ENCODE measurements around the gene DRAM1. TPM values are rescaled to one million over a fixed set of nuclear protein-coding genes. Genes with fewer than 3 reads are reported as not detected.
A peak's percentile ranks its signal among the peaks of the same experiment; 100 is the strongest.
"Not testable (repeated sequence)": the region's sequence is repeated elsewhere in the genome, so short reads cannot be mapped to it uniquely, and the experiment has no call there.

DRAM1 gene
- total and polyA plus RNA-seq, 5 donors, result 4.7 to 13.3 (median 8.6) TPM

DNA sequence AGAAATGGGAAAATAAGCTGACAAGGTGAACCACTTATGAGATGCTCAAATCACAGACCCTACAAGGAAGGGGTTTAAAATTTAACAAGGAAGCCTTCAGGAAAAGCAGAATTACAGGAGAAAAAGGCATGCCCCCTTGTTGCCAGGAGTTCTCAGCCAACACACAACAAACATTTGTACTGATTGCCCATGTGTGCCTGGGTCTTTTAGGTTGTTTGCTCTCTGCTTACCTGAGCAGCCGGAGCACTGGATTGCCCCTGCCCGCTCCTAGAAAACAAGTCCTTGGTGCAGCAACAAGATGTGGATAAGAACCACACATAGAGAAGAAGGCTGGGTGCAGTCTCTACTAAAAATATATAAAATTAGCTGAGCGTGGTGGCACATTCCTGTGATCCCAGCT, 3.4 kb downstream of the DRAM1 start:
- Histone ChIP-seq H3K27me3 (ENCODE audit: control insufficient read depth, insufficient read depth) (no peaks in the 10 kb centered on the region), H3K27ac (ENCODE audit: low read length) (no peak overlapping the region), H3K9me3 (ENCODE audit: control insufficient read depth, low read length) (no peaks in the 10 kb centered on the region), H3K4me3 (ENCODE audit: low read length) (no peak overlapping the region), H3K4me1 (ENCODE audit: control insufficient read depth, insufficient read depth, low read length) (no peaks in the 10 kb centered on the region)
- DNase-seq (no peak), ATAC-seq (no peak)
- WGBS, result 97% methylated on average over 3 of the region's 3 CpGs
- intact Hi-C loops (cut with DNase I), result no loop called here

DNA sequence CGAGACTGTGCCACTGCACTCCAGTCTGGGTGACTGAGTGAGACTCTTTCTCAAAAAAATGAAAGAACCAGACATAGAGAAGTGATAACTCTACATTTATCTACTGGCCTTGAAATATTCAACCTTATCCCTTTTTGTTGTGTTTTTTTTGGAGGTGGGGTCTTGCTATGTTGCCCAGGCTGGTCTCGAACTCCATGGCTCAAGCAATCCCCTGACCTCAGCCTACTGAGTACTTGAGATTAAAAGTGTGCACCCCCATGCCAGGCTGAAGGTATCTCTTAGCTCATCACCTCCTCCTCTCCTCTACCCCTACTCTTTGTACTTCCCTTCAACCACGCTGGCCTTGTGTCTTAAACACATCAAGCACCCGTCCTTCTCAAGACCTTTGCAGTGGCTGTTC, 3.8 kb downstream of the DRAM1 start:
- Histone ChIP-seq H3K27me3 (ENCODE audit: control insufficient read depth, insufficient read depth) (no peaks in the 10 kb centered on the region), H3K4me3 (ENCODE audit: low read length) (no peak overlapping the region), H3K9me3 (ENCODE audit: control insufficient read depth, low read length) (no peaks in the 10 kb centered on the region), H3K27ac (ENCODE audit: low read length) (no peak overlapping the region), H3K4me1 (ENCODE audit: control insufficient read depth, insufficient read depth, low read length) (no peaks in the 10 kb centered on the region)
- WGBS, result 91% methylated on average over 4 of the region's 4 CpGs
- ATAC-seq, result no peak
- no peak for DNase-seq
- intact Hi-C loops (cut with DNase I), result no loop called here

DNA sequence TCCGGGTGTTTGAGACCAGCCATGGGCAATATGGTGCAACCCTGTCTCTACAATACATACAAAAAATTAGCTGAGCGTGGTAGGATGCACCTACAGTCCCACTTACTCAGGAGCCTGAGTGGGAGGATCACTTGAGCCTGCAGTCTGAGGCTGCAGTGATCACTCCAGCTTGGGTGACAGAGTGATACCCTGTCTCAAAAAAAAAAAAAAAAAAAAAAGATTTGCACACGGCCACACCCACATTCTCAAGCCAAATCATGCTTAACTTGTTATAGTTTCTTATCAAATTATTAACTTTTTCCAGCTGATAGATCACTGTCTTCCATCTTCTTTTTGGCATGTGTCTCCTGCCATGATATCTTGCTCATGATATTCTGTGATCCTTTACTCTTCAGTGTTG, 6.8 kb downstream of the DRAM1 start:
- Histone ChIP-seq H3K4me1 (ENCODE audit: control insufficient read depth, insufficient read depth, low read length) (no peaks in the 10 kb centered on the region), H3K27ac (ENCODE audit: low read length) (no peak overlapping the region), H3K4me3 (ENCODE audit: low read length) (no peak overlapping the region), H3K9me3 (ENCODE audit: control insufficient read depth, low read length) (no peaks in the 10 kb centered on the region), H3K27me3 (ENCODE audit: control insufficient read depth, insufficient read depth) (no peaks in the 10 kb centered on the region)
- DNase-seq, result no peak
- intact Hi-C loops (cut with DNase I), result no loop called here
- no peak for ATAC-seq
- WGBS, result 87% methylated on average over 3 of the region's 3 CpGs

DNA sequence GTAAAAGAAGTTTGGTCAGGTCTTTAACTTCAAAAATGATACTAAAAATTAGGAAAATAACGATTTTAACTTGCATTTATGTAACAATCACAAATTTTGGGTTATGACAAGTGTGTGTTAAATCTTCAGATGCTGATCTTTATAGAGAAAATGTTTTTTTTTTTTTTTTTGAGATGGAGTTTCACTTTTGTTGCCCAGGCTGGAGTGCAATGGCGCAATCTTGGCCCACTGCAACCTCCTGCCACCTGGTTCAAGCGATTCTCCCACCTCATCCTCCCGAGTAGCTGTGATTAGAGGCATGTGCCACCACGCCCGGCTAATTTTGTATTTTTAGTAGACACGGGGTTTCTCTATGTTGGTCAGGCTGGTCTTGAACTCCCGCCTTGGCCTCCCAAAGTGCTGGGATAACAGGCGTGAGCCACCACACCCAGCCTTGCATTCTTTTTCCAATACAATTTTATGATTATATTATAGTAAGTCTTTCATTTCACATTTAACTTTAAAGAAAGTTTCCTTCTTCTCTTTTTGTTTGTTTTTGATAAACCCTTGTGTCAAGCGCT, 7.5 kb downstream of the DRAM1 start:
- ATAC-seq; intact Hi-C loops (cut with DNase I); DNase-seq; H3K27me3 ChIP-seq (ENCODE audit: control insufficient read depth, insufficient read depth); H3K4me3 ChIP-seq (ENCODE audit: low read length); H3K4me1 ChIP-seq (ENCODE audit: control insufficient read depth, insufficient read depth, low read length); H3K9me3 ChIP-seq (ENCODE audit: control insufficient read depth, low read length); H3K27ac ChIP-seq (ENCODE audit: low read length): not testable (repeated sequence)
- 92% methylated on average over 10 of the region's 10 CpGs for WGBS

DNA sequence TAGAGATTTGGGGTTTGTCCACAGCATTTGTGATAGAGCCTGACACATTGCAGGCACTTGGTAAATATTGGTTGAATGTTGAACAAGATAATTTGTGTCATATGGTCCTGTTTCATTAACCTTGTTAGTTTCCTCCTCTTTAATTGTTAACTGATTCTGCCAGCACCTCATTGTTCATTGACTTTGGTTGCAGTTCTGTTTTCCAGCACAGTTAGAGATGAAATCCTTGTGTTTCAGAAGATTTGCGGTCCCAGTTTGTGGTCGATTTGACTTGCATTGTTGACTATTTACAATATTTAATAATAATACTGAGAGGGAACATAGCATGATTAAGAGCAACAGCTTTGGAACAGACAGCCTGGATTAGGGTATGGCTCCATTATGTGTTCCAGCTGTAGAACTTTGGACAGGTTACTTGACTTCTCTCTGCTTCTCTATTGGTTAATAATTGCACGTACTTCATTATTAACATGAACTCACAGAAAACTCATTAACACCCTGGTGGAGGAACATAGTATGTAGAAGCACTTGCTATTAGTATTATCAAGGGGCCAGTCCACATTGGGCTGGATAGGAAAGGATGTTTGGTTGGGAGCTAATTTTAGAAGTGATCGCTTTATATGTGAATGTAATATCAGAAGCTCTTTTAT, 8.7 kb downstream of the DRAM1 start:
- H3K27ac ChIP-seq (ENCODE audit: low read length), result no peak overlapping the region
- intact Hi-C loops (cut with DNase I), result no loop called here
- WGBS, result 91% methylated on average over 4 of the region's 4 CpGs
- no peaks in the 10 kb centered on the region for H3K4me1 ChIP-seq (ENCODE audit: control insufficient read depth, insufficient read depth, low read length)
- H3K27me3 ChIP-seq (ENCODE audit: control insufficient read depth, insufficient read depth), result no peaks in the 10 kb centered on the region
- H3K4me3 ChIP-seq (ENCODE audit: low read length), result no peak overlapping the region
- no peaks in the 10 kb centered on the region for H3K9me3 ChIP-seq (ENCODE audit: control insufficient read depth, low read length)
- ATAC-seq, result no peak
- DNase-seq, result no peak

DNA sequence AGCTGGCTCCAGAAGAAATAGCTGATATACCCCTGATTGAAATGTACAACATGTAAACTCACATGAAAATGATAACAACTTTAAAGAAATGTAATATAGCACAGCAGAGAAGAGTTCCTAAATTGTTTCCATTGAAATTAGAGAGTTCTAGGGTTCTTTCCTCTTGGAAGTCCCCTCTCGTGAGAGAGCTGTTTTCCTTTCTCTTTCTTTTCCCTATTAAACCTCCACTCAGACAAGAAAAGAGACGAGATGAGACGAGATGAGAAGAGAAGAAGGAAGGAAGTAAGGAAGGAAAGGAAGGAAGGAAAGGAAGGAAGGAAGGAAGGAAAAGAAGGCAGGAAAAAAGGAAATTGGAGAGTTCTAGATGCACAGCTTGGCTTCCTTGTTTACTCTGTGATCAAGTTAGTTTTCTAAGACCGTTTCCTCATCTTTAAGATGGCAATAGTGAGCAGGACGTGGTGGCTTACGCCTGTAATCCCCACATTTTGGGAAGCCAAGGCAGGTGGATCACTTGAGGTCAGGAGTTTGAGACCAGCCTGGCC, 11.9 kb downstream of the DRAM1 start:
- Histone ChIP-seq H3K27ac (ENCODE audit: low read length) (no peak overlapping the region), H3K4me1 (ENCODE audit: control insufficient read depth, insufficient read depth, low read length) (peaks cover 2% of the 10 kb centered on the region), H3K9me3 (ENCODE audit: control insufficient read depth, low read length) (no peaks in the 10 kb centered on the region), H3K27me3 (ENCODE audit: control insufficient read depth, insufficient read depth) (no peaks in the 10 kb centered on the region), H3K4me3 (ENCODE audit: low read length) (no peak overlapping the region)
- no peak for ATAC-seq
- WGBS, result 61% methylated on average over 6 of the region's 6 CpGs
- intact Hi-C loops (cut with DNase I), result no loop called here
- no peak for DNase-seq

DNA sequence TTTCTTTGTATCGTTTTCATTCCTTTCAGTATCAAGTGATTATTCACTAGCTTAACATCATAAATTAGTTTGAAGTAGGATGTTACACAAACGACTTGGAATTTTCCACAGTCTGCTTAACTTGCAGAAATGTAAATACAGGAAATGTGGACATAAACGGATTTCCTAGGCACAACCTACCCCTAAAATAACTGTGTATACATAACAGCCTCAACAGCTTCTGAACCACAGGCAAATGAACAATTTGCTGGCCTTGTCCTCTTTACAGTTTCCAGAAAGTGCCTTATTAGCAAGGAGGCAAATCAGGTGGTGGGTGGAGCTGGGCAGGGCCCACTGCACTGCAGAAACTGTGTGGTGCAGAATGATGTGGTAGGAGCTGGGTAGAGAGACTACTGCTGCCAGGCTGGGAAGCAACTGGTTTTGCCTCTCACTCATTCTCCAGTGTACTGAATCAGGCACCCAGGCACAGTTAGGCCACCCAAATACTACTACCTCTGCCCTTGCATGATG, 14.1 kb downstream of the DRAM1 start:
- peak; percentile 41 to 71 for ATAC-seq
- Histone ChIP-seq H3K27ac (ENCODE audit: low read length) (no peak overlapping the region), H3K4me3 (ENCODE audit: low read length) (no peak overlapping the region)

DNA sequence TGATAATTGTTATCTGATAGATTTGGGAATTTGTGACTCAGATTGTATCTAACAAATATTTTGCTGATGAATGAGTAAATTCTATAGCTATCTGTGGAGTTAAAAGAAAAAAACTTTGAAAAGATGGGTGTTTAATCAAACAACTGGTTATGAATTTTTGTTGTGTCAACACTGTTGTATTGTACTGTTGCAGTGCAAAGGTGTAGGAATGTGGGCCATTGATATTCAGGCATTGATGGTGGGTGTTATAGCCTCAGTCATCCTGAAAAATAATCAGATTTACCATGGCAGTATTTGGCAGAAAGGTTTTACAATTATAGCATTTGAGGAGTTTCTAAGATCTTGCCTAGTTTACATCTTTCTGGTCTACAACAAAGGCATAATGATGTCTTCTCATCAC, 15.4 kb downstream of the DRAM1 start:
- no peak overlapping the region for H3K4me3 ChIP-seq (ENCODE audit: low read length)
- no peaks in the 10 kb centered on the region for H3K27me3 ChIP-seq (ENCODE audit: control insufficient read depth, insufficient read depth)
- no peak overlapping the region for H3K27ac ChIP-seq (ENCODE audit: low read length)
- no peaks in the 10 kb centered on the region for H3K9me3 ChIP-seq (ENCODE audit: control insufficient read depth, low read length)
- peaks cover 2% of the 10 kb centered on the region for H3K4me1 ChIP-seq (ENCODE audit: control insufficient read depth, insufficient read depth, low read length)
- no peak for ATAC-seq
- intact Hi-C loops (cut with DNase I), result no loop called here
- no peak for DNase-seq

More for the DNA sequence above, 14.1 kb downstream of the DRAM1 start:
- no peaks in the 10 kb centered on the region for H3K27me3 ChIP-seq (ENCODE audit: control insufficient read depth, insufficient read depth)
- intact Hi-C loops (cut with DNase I), result no loop called here
- no peaks in the 10 kb centered on the region for H3K9me3 ChIP-seq (ENCODE audit: control insufficient read depth, low read length)
- peak in 1 of 3 donors; percentile 66 for DNase-seq
- H3K4me1 ChIP-seq (ENCODE audit: control insufficient read depth, insufficient read depth, low read length), result peaks cover 2% of the 10 kb centered on the region
- 33% methylated on average over 3 of the region's 3 CpGs for WGBS

DNA sequence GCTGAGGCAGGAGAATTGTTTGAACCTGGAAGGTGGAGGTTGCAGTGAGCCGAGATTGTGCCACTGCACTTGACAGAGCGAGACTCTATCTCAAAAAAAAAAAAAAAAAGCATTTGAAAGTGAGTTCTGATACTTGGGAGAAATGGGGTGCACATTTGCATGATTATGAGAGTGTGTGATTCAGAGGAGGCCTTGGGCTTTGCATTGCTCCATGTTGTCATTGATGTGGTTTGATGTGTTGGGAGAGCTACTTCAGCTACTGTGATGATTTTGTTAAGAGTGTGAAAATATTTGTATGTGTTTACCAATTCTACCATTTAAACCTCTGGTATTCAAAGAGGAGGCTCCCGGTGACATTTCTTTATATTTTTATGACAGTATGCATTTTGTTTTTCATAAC, 24.4 kb downstream of the DRAM1 start:
- ATAC-seq (no peak), DNase-seq (no peak)
- WGBS, result 67% methylated on average over 3 of the region's 3 CpGs
- no peaks in the 10 kb centered on the region for H3K27me3 ChIP-seq (ENCODE audit: control insufficient read depth, insufficient read depth)
- intact Hi-C loops (cut with DNase I), result no loop called here
- no peaks in the 10 kb centered on the region for H3K4me1 ChIP-seq (ENCODE audit: control insufficient read depth, insufficient read depth, low read length)
- H3K4me3 ChIP-seq (ENCODE audit: low read length), result no peak overlapping the region
- H3K27ac ChIP-seq (ENCODE audit: low read length), result no peak overlapping the region
- no peaks in the 10 kb centered on the region for H3K9me3 ChIP-seq (ENCODE audit: control insufficient read depth, low read length)

DNA sequence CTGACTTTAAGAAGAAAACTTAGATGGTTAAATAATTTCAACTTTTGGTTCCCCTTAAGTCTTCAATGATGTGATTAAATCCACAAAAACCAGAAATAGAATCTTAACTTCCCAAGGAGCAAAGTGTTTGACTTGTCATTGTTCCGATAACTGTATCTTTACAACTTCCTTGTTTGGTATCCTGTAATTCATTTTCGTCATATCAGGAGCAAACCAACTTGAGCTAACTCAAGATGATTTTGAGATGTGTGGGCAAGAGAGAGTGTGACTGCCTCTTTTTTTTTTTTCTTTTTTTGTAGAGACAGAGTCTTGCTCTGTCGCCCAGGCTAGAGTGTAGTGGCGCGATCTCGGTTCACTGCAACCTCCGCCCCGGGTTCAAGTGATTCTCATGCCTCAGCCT, 25.3 kb downstream of the DRAM1 start:
- WGBS, result 74% methylated on average over 8 of the region's 8 CpGs
- DNase-seq (no peak), ATAC-seq (peak; percentile 48 to 51)
- intact Hi-C loops (cut with DNase I), result no loop called here
- Histone ChIP-seq H3K4me3 (ENCODE audit: low read length) (no peak overlapping the region), H3K4me1 (ENCODE audit: control insufficient read depth, insufficient read depth, low read length) (no peaks in the 10 kb centered on the region), H3K27ac (ENCODE audit: low read length) (no peak overlapping the region), H3K27me3 (ENCODE audit: control insufficient read depth, insufficient read depth) (no peaks in the 10 kb centered on the region), H3K9me3 (ENCODE audit: control insufficient read depth, low read length) (no peaks in the 10 kb centered on the region)

DNA sequence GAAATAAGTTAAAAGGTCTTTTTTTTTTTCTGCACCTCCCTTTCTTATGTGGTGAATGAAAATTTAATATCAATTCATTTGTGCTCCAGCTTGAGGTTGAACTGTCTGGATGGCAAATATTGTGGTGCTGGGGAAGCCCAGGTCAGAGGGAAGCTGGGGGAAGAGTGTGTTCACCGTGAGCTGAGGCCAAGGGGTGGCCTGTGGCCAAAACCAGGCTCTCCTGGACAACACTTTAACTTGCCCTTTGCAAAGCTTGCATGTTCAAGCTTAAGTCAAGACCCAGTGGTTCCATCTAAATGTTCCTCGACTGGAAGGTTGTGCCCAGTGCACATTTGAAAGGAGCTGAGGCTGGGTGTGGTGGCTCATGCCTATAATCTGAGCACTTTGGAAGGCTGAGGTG, 28.8 kb downstream of the DRAM1 start:
- Histone ChIP-seq H3K9me3 (ENCODE audit: control insufficient read depth, low read length) (no peaks in the 10 kb centered on the region), H3K4me3 (ENCODE audit: low read length) (no peak overlapping the region), H3K27me3 (ENCODE audit: control insufficient read depth, insufficient read depth) (no peaks in the 10 kb centered on the region), H3K27ac (ENCODE audit: low read length) (no peak overlapping the region), H3K4me1 (ENCODE audit: control insufficient read depth, insufficient read depth, low read length) (no peaks in the 10 kb centered on the region)
- 80% methylated on average over 2 of the region's 2 CpGs for WGBS
- no peak for DNase-seq
- intact Hi-C loops (cut with DNase I), result no loop called here
- ATAC-seq, result no peak

Measured in right cardiac atrium (tissue), 5 donors.